ENCODE measurements around the gene SDR42E2.
"Not testable (repeated sequence)": the region's sequence is repeated elsewhere in the genome, so short reads cannot be mapped to it uniquely, and the experiment has no call there.

The SDR42E2 gene

GRCh38 chr16:22189473-22190080, 27.3 kb downstream of the SDR42E2 start:
- H3K36me3 ChIP-seq (ENCODE audit: insufficient read depth, low read length), result no peaks in the 10 kb centered on the region
- H3K4me1 ChIP-seq (ENCODE audit: insufficient read depth, low read length), result peaks cover 18% of the 10 kb centered on the region
- no peaks in the 10 kb centered on the region for H3K27me3 ChIP-seq (ENCODE audit: insufficient read depth, low read length)
- no peaks in the 10 kb centered on the region for H3K9me3 ChIP-seq (ENCODE audit: low read length)
- H3K4me3 ChIP-seq (ENCODE audit: low read length), result peak overlapping the region; percentile 68
- H2AFZ ChIP-seq (ENCODE audit: low read depth, low read length), result peak overlapping the region; percentile 90

GRCh38 chr16:22190081-22190775, 27.9 kb downstream of the SDR42E2 start:
- Histone ChIP-seq H3K4me1 (ENCODE audit: insufficient read depth, low read length) (peaks cover 18% of the 10 kb centered on the region), H3K27me3 (ENCODE audit: insufficient read depth, low read length) (no peaks in the 10 kb centered on the region), H3K36me3 (ENCODE audit: insufficient read depth, low read length) (no peaks in the 10 kb centered on the region), H3K4me3 (ENCODE audit: low read length) (peak overlapping the region; percentile 68), H3K9me3 (ENCODE audit: low read length) (no peaks in the 10 kb centered on the region), H2AFZ (ENCODE audit: low read depth, low read length) (peak overlapping the region; percentile 90)

GRCh38 chr16:22190776-22191531, 28.6 kb downstream of the SDR42E2 start:
- Histone ChIP-seq H3K4me1 (ENCODE audit: insufficient read depth, low read length) (peaks cover 18% of the 10 kb centered on the region), H3K27me3 (ENCODE audit: insufficient read depth, low read length) (no peaks in the 10 kb centered on the region), H3K9me3 (ENCODE audit: low read length) (no peaks in the 10 kb centered on the region), H2AFZ (ENCODE audit: low read depth, low read length) (peak overlapping the region; percentile 77), H3K4me3 (ENCODE audit: low read length) (peak overlapping the region; percentile 68), H3K36me3 (ENCODE audit: insufficient read depth, low read length) (no peaks in the 10 kb centered on the region)

GRCh38 chr16:22191532-22192260, 29.4 kb downstream of the SDR42E2 start:
- Histone ChIP-seq H3K27me3 (ENCODE audit: insufficient read depth, low read length) (no peaks in the 10 kb centered on the region), H2AFZ (ENCODE audit: low read depth, low read length) (peak overlapping the region; percentile 77), H3K36me3 (ENCODE audit: insufficient read depth, low read length) (no peaks in the 10 kb centered on the region), H3K4me1 (ENCODE audit: insufficient read depth, low read length) (peaks cover 18% of the 10 kb centered on the region), H3K9me3 (ENCODE audit: low read length) (no peaks in the 10 kb centered on the region), H3K4me3 (ENCODE audit: low read length) (peak overlapping the region; percentile 68)

- Histone ChIP-seq H3K4me1 (ENCODE audit: insufficient read depth, low read length) (peaks cover 18% of the 10 kb centered on the region), H3K4me3 (ENCODE audit: low read length) (peak overlapping the region; percentile 68), H3K27me3 (ENCODE audit: insufficient read depth, low read length) (no peaks in the 10 kb centered on the region), H2AFZ (ENCODE audit: low read depth, low read length) (peak overlapping the region; percentile 77), H3K9me3 (ENCODE audit: low read length) (no peaks in the 10 kb centered on the region), H3K36me3 (ENCODE audit: insufficient read depth, low read length) (no peaks in the 10 kb centered on the region)
Observed at GRCh38 chr16:22192261-22193062, 30.2 kb downstream of the SDR42E2 start.

- Histone ChIP-seq H3K27me3 (ENCODE audit: insufficient read depth, low read length) (no peaks in the 10 kb centered on the region), H3K9me3 (ENCODE audit: low read length) (no peaks in the 10 kb centered on the region), H3K4me1 (ENCODE audit: insufficient read depth, low read length) (peaks cover 18% of the 10 kb centered on the region), H2AFZ (ENCODE audit: low read depth, low read length) (no peak overlapping the region), H3K36me3 (ENCODE audit: insufficient read depth, low read length) (no peaks in the 10 kb centered on the region), H3K4me3 (ENCODE audit: low read length) (no peak overlapping the region)
Observed at GRCh38 chr16:22193063-22193411, 30.7 kb downstream of the SDR42E2 start.

GRCh38 chr16:22194707-22195444, 32.6 kb downstream of the SDR42E2 start:
- no peak overlapping the region for H3K4me3 ChIP-seq (ENCODE audit: low read length)
- H2AFZ ChIP-seq (ENCODE audit: low read depth, low read length), result no peak overlapping the region
- H3K27me3 ChIP-seq (ENCODE audit: insufficient read depth, low read length), result no peaks in the 10 kb centered on the region
- peaks cover 10% of the 10 kb centered on the region for H3K4me1 ChIP-seq (ENCODE audit: insufficient read depth, low read length)
- no peaks in the 10 kb centered on the region for H3K9me3 ChIP-seq (ENCODE audit: low read length)
- H3K36me3 ChIP-seq (ENCODE audit: insufficient read depth, low read length), result no peaks in the 10 kb centered on the region

GRCh38 chr16:22195445-22195694, 33.1 kb downstream of the SDR42E2 start:
- no peaks in the 10 kb centered on the region for H3K27me3 ChIP-seq (ENCODE audit: insufficient read depth, low read length)
- no peaks in the 10 kb centered on the region for H3K9me3 ChIP-seq (ENCODE audit: low read length)
- H3K4me3 ChIP-seq (ENCODE audit: low read length), result no peak overlapping the region
- H3K36me3 ChIP-seq (ENCODE audit: insufficient read depth, low read length), result no peaks in the 10 kb centered on the region
- peaks cover 7% of the 10 kb centered on the region for H3K4me1 ChIP-seq (ENCODE audit: insufficient read depth, low read length)
- no peak overlapping the region for H2AFZ ChIP-seq (ENCODE audit: low read depth, low read length)

GRCh38 chr16:22195695-22196558, 33.6 kb downstream of the SDR42E2 start:
- Histone ChIP-seq H3K4me3 (ENCODE audit: low read length) (peak overlapping the region; percentile 62), H3K27me3 (ENCODE audit: insufficient read depth, low read length) (no peaks in the 10 kb centered on the region), H3K9me3 (ENCODE audit: low read length) (no peaks in the 10 kb centered on the region), H2AFZ (ENCODE audit: low read depth, low read length) (peak overlapping the region; percentile 78), H3K4me1 (ENCODE audit: insufficient read depth, low read length) (peaks cover 7% of the 10 kb centered on the region), H3K36me3 (ENCODE audit: insufficient read depth, low read length) (no peaks in the 10 kb centered on the region)

- not testable (repeated sequence) for H3K4me3 ChIP-seq (ENCODE audit: low read length)
Observed at GRCh38 chr16:22196559-22197168, 34.4 kb downstream of the SDR42E2 start.

GRCh38 chr16:22198547-22199293, 36.4 kb downstream of the SDR42E2 start:
- Histone ChIP-seq H3K36me3 (ENCODE audit: insufficient read depth, low read length) (no peaks in the 10 kb centered on the region), H3K4me1 (ENCODE audit: insufficient read depth, low read length) (no peaks in the 10 kb centered on the region), H3K4me3 (ENCODE audit: low read length) (no peak overlapping the region), H3K27me3 (ENCODE audit: insufficient read depth, low read length) (no peaks in the 10 kb centered on the region), H2AFZ (ENCODE audit: low read depth, low read length) (no peak overlapping the region), H3K9me3 (ENCODE audit: low read length) (no peaks in the 10 kb centered on the region)

More at GRCh38 chr16:22196559-22197168, 34.4 kb downstream of the SDR42E2 start:
- not testable (repeated sequence) for H3K4me1 ChIP-seq (ENCODE audit: insufficient read depth, low read length); H3K9me3 ChIP-seq (ENCODE audit: low read length); H2AFZ ChIP-seq (ENCODE audit: low read depth, low read length); H3K27me3 ChIP-seq (ENCODE audit: insufficient read depth, low read length); H3K36me3 ChIP-seq (ENCODE audit: insufficient read depth, low read length)
